DMS 273 treated with DMSO at 0.1 percent for 48 hours (cell line): ENCODE measurements around the gene SMIM5.
"Not testable (repeated sequence)": the region's sequence is repeated elsewhere in the genome, so short reads cannot be mapped to it uniquely, and the experiment has no call there.

Source experiments
- DNase-seq: peaks from one replicate; lab custom pipeline; 2025; lab: John Stamatoyannopoulos, UW

SMIM5 gene

DNA sequence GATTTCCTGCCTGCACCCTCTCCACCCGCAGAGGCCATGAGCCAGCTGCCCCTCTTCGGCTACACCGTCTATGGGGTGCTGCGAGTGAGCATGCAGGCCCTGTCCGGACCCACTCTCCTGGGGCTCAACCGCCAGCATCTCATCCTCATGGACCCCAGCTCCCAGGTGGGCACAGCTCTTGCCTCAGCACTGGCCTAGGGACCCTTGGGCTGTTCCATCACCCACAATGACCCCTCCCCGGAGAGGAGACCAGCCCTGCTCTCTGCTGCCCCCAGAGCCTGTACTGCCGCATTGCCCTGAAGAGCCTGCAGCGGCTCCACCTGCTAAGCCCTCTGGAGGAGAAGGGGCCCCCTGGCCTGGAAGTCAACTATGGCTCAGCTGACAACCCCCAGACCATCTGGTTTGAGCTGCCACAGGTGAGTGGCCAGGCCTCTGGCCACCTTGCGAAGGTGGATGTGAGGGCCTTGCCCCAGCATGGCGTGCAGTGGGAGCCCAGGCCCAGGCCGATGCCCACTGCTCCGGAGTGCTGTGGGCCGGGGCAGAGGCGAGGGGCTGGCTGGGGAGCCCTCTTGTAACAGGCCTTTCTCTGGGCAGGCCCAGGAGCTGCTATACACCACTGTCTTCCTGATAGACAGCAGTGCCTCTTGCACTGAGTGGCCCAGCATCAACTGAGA, 7.3 kb upstream of the SMIM5 start:
- no peak for DNase-seq

DNA sequence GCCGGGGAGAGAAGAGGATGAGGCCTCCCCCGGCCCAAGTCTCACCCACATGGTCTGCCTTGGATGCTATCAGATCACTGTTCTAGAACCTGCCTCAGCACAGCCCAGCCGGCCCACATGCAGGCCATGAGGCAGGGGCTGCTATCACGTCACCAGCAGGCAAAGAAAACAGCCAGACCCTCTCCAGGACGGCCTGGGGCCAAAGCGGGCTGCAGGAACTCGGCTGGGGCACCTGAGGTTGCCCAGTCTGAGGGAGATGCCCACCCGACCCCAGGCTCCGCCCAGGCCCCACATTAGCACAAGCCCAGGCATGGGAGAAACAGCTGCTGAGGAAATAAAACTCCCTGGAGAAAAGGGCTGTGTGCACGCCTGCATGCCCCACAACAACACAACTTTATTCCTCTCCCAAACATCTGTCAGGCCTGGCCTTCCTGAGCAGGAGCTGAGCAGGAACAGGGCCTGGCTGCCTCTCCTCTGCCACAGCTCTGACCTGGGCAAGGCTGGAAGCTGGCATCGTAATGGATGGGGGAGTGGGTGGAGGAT, 6.7 kb upstream of the SMIM5 start:
- peak; percentile 84 for DNase-seq

DNA sequence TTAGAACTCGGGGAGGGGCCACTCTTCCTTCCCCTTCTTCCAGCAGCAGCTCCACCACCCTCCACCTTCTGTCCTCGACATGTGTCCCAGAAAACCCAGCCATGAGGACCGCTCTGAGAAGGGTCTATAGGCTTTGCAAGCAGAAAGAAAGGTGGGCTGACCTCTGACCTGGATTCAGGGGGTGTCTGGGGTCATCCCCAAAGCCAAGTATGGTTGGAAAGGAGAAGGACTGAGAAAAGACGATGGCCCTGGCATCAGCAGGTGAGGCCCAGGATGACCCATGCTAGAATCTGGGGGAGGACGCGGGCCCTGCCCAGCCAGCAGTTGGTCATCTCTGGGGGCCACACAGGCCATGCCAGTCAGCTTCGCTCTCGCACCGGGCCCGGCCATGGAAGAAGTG, 6.1 kb upstream of the SMIM5 start:
- no peak for DNase-seq

DNA sequence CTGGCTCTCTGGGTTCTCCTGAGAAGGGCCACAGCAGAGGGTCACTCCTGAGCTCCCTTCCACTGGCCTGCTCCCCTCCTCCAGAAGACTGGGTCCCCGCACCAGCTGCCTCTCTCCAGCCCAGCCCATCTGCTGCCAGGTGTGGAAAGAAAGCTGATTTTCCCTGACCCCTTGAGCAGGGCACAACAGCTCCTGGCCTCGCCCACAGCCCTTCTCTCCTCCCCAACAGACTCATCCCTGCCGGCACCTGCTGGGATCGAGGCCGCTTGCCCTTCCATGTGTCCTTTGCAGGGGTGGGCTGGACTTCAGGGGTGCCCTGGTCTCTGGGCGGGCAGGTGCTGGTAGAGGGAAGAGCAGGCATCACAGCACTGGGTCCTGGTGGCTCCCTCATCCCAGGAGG, 4.8 kb upstream of the SMIM5 start:
- no peak for DNase-seq

DNA sequence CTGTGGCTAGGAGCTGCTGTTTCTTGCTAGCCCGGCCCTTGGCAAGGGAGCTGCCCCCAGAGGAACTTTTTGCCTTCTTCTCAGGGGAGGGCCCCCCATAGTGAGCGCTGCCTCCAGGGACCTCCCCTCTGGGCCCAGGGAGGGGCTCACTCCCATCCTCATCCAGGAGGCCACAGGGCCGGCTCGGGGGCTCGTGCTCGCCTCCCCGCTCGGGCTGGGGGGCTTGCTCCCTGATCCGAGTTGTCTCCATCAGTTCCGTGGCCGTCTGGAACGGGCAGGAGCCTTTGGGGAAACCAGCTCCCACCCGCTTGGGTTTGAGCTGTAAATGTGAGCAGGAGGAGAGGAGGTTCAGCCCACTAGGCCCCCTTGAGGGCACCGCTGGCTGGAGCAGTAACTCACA, 4.1 kb upstream of the SMIM5 start:
- DNase-seq, result no peak

DNA sequence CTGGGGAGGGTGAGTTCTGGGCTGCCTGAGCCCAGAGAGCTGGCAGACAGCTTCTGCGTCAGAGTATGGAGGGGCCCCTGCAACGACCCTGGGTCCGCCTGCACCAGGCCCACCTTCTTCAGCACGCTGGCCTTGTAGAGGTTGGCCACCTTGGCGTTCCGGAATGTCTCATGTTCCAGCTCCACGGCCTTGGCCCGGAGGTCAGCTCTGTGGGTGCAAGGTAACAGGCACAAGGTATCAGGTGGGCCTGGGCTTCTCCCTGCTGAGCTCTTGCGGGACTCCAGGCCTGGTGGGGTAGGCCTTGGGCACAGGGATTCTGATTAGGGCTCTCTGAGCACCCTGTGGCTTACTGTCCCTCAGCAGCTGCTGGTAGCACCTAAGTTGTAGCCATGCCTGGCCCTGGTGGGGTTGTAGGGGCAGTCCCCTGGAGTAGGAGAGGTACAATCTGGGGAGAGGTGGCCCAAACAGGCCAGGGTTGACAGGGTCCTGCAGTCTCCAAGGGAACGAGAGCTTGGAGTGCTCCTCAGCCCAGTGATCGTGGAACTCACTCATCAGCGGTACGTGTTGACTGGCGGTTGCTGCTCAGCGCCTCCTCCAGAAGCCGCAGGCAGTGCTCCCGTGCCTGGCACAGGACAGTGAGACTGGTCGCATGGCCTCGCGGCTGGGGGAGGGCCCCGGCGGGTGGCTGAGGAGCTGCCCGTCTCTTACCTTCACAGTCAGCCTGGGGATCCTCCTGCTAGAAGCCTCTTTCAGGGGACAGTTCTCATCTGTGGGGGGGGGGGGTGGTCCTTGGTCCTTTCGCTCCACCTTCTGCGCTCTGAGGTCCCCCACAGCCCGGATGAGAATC, 2.9 kb upstream of the SMIM5 start:
- no peak for DNase-seq

DNA sequence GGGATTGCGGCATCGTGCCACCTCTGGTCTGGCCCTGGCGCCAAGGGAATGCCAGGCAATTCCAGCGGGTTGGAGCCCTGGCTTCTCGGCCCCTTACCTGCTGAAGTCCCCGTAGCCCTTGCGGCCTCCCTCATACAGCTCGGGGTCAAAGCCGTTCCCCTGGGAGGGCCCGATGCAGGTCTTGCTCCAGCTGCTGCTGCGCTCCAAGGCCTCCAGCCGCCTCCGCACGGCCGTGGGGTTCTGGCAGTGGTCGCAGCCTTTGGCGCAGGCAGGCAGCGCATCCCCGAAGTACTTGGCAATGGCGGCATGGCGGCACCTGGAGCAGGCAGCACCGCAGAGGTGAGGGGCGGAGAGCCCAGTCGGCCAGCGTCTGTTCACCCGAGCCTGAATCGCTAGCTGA, 1.9 kb upstream of the SMIM5 start:
- no peak for DNase-seq

DNA sequence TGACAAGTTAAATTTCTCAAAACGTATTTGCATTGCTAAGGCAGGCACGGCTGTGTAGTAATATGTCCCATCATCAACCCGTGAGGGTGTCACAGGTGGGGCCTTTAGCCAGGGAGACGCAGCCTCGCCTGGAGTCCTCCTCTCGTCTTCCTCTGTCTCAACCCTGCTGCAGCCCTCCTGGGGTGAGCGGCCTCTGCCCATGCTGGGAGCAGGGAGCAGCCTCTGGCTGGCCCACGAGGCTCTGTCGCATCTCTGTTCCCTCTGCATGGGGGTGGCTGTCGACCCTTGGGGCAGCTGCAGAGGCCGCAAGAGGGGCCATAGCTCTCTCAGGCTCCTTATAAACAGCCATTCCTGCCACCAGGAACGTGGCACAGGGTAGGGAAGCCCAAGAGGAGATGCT, 806 bp upstream of the SMIM5 start:
- no peak for DNase-seq

DNA sequence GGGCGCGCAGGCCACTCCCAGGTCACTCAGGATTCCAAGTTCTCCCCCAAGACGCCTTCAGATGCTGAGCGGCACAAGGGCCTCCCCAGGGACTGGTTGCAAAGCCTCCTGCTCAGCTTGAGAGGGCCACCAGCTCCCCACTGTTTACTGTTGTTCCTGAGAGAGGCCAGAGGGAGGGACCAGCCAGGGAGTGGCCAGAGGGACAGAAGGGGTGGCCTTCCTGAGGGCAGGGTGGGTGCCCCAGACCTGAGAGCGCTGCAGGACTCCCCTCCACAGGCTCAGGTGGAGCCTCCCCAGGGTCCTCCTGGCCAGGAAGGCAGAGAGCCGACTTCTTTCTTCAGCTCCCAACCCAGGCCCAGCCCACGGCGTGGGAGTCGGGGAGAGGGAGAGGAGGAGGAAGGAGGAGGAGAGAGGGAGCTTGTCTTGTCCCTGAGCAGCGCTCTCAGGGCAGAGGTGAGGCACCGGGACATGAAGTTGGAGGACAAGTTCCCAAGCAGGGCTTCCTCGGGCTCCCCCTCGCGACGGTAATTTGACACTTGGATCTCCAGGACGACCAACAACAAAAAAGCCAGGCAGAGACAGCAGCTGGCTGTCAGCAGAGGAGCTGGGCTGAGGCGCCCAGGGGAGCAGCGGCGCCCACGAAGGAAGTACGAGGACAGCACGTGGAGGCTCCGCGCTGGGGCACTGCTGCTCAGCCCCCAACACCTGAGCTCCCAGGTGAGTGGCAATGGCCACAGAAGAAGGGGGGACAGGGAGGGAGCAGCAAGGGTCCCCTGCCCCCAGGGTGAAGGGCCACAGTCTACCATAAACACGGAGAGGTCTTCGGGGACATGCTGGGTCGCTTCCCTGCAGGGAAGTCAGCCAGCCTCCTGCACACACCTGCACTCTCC, 497 bp downstream of the SMIM5 start:
- peak; percentile 86 for DNase-seq

DNA sequence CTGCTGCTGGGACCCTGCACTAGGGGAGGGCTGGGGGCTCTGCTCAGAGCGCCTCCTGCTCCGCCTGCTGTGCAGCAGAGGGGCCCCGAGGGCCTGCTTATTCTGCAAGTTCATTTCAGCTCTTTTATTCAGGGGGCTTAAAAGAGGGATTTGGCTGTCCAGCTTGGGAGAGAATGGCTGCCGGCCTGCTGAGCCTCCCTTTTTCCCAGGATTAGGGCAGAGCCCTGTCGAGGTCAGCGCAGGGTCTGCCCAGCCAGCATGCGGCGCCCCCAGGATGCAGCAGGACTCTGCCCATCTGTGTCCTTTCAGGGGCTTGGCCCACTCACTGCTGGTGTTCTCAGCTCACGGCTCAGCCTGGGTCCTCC, 1.1 kb downstream of the SMIM5 start:
- no peak for DNase-seq

DNA sequence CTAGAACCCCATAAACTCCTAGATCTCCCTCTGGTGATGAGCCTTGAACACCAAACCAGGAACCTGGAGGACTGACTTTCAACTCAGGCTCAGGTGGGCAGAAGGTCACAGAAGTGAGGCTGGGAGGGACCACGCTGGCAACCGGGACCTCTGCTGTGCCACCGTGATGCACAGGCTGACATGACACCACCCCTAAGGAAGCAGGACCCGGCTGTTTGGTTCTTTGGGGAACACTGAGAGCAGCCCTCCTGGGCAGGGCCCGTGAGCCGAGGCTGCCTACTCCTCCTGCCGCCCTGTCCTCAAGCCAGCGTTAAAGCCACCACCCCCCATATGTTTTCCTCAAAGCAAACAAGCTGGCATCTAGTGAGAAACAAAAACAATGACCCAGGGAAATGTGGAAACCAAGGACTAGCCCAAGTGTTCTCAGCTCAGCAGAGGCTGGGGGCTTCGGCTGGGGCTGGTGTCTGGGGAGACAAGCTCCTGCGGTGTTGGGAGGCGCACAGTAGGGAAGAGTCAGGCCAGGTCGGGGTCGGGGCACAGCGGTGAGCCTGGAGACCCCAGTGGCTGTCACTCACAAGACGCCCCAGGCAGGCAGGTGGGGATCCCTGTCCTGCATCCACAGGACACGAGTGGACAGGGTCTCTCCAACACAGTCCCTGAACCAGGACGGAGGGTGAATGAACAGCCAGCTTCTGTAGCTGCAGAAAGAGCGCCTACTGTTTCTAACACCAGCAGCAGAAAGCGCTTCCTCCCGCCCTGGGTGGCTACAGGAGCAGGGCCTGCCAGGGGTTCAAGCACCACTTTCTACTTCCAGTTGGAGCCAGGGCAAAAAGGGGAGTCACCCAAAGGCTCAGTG, 1.7 kb downstream of the SMIM5 start:
- DNase-seq, result no peak

DNA sequence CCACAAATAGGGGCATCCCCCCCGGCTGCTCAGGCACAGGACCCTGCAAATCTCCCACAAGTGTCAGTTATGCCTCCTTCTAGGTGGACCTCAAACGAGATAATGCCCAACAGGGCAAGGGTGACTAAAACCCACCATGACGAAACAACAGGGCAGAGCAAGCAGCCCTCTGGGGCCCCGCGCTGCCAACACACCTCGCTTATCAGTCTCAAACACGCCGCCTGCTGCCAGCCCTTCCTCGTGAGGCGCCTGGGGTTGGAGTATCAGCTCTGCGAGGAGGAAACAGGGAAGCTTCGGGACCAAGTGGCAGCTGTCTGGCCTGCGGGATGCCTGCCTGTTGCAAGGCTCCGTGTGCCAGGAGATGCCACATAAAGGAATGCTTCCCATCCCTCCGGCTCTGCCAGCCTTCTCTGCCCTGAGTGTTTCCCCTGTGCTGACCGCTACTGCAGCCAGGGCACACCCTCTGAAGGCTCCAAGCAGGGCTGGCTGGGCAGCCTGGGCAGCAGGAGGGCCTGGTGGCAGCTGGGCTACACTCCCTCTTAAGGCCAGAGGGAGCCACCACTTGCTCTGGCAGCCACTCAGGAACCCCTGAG, 2.5 kb downstream of the SMIM5 start:
- DNase-seq, result peak; percentile 62

DNA sequence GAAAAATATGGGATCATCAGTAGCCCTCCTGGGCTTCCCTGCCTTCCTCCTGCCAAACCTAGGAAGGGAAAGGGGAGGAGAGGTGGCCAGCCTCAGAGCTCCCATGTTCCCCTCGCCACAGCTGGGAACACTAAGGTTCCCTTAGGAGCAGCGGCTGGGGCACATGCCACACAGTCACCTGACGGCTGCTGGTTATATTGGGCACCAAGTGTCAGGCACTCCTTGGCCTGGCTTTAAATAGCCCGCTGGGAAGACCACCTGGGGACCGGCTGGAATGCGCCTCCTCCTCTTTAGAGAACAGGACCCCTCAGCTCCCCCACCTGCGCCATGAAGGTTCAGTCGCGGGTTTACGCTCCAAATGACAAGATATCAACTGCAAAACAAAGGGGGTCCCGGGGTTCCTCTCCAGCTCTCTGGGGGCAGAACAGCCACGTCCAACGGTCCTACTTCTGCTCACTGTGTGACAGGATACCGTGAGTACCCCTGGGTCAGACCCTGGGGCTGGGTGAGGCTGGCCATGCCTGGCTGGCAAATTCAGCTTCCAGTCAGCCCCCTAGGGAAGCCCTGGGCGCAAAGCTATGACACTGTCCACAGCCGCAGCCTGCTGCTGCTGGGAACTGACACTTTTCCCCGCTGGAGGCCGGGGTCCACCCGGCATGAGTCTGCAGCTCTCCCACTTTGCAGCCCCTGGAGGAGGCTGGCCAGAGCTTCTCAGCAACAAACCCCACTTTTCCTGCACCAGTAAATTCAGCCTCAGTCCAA, 3.3 kb downstream of the SMIM5 start:
- no peak for DNase-seq

DNA sequence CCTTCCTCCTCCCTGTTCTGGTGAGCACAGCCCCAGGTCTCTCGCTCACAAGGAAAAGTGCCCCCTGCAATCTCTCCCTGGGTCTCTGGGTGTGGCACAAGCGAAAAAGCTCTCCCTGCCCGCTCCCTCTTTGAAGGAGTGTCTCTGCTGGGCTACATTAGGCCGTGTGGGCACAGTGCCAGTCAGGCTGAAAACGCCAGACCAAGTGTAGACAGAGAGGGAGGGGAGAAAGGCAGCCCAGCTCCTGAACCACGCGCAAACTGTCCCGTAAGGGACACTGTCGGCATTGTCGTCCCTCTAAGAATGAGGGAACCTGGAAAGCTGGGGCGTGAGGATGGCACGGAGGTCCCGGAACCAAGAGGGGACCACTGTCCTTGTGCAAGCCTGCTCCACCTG, 3.9 kb downstream of the SMIM5 start:
- no peak for DNase-seq

DNA sequence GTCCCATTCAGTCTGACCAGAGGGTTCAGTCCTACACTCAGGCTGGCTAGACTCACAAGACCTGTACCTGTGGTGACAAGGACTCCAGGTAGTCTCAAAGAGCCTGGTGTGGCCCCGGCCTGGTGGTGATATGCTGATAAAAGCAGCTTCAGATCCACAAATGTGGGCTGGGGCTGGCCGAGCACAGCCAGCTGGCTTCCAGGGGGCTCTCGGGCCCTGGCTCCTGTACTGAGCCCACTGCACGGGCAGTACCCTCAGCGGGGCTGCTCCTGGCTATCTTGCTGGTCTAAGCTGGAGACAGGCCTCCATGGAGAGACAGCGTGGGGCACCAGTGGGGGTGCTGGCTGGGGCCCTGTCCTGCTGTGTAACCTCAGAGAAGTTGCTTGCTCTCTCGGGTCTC, 4.3 kb downstream of the SMIM5 start:
- no peak for DNase-seq

DNA sequence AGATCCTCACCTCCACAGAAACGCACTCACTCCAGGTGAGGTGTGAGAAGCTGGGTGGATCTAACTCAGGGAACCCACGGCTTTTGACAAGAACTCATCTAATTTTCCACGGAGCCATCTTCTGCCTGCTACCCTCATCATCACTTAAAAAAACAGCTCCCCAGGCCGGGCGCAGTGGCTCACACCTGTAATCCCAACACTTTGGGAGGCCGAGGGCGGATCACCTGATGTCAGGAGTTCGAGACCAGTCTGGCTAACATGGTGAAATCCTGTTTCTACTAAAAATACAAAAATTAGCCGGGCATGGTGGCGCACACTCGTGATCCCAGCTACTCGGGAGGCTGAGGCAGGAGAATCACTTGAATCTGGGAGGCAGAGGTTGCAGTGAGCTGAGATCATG, 4.8 kb downstream of the SMIM5 start:
- not testable (repeated sequence) for DNase-seq

DNA sequence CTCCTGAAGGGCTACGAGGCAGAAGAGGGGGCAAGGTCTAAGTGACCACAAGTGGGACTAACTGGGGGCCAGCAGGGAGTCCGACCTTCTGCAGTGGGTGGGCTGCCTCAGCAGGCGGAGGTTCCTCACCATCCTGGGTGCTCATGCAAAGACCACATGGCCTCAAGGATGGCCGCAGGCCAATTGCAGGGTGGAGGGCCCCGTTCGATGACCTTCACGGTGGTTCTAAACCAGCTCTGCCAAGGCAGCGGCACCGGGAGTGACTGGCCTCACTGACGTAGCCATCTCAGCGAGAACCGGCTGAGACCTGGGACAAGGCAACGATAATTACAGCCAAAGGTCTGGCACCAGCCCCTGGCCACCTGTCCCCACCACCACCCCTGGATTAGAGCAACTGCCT, 5.7 kb downstream of the SMIM5 start:
- DNase-seq, result no peak

DNA sequence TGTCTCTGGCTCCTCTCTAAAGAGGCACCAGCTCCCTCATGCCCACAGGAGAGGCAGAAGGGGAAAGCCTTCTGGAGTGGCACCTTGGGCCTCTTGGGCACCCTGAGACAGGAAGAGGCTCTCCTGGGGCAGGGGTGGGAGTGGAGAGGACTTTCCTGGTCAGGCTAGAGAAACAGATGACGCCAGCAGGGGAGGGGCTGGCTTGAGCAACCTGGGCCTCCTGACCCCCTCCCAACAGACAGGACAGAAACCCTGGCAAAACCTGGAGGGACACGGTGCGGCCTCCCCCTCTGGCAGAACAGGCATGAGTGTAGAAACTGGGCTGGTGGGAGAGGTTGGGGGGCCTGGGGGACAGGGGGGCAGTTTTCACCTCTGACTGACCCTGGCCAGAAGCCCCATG, 6.1 kb downstream of the SMIM5 start:
- DNase-seq, result no peak

DNA sequence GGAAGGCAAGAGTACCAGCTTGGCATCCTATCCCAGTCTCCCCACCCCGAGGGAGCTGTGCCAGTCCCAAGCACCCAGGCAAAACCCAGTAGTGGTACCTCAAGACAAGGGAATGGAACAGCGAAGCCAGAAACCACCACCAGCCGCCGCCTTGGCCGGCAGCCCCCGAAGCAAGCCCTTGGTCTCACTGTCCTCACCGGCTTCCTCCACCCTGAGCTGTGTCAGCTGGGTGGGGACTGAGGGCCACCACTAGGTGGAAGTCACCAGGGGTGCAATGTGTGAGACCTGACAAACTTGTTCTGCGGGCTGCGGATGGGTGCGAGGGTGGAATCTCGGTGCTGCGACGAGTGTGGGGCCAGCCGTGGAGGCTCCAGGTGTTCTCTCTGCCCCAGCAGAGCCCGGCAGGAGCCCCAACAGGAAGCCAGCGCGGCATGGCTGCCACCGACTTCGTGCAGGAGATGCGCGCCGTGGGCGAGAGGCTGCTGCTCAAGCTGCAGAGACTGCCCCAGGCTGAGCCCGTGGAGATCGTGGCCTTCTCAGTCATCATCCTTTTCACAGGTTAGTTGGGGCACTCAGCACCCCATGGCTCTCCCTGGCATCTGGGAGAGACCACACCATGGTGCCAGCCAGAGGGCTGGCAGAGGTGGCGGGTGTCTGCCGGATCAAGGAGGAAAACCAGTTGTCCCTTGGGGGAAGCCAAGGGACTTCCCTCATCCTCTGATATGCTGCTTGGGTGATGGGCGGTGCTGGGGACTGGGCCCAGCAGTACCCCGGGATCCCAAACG, 6.7 kb downstream of the SMIM5 start:
- no peak for DNase-seq
